ENCODE data around the gene NKX2-2. TPM values are rescaled to one million over a fixed set of nuclear protein-coding genes. Genes with fewer than 3 reads are reported as not detected.

The NKX2-2 gene
- not detected in 2 replicates for total RNA-seq

GRCh38 chr20:21513881-21514540, at the start of gene NKX2-2:
Gene NKX2-2, minus strand, starts transcription at chr20:21514064. Its CDS starts 395 bp downstream, at chr20:21513669.

Other genes with a start within 250 kb of the NKX2-2 start
- 70.6 and 81.0 TPM in 2 replicates for gene XRN2, start 210.7 kb downstream of the NKX2-2 start, total RNA-seq
- gene NKX2-4, start 116.5 kb downstream of the NKX2-2 start, total RNA-seq: not detected in 2 replicates
- not detected in 2 replicates for gene PAX1, start 191.6 kb upstream of the NKX2-2 start, total RNA-seq